GM10847 (cell line): ENCODE data around the gene RTF1.

ENCODE experiments used
- POLR2A ChIP-seq: IDR thresholded peaks from 2 replicates; pipeline ENCODE4 v1.6.1; 2011; ENCODE audit not compliant: insufficient read length; ENCODE audit errors: extremely low read depth

RTF1 gene

DNA sequence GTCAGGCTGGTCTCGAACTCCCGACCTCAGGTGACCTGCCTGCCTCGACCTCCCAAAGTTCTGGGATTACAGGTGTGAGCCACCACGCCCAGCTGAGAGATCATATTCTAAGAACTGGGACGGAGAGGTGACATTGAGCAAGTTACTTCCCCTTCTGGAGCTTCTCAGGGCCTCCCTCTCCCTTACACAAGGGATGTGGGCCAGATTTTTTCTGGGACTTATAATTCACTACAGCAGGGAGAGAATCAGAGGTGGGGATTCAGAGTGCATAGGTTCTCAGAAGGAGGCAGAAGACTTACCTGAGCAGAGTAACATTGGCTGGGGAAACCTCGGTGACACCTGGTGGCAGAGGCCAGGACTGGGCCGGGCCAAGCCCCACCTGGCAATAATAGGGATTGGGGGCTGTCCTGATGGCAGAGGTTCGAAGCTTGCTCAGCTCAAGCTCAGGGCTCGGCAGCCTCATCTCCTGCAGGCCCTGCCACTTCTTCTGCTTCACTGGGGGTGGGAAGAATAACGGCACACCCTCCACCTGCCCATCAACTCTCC, 90.0 kb downstream of the RTF1 start:
- no peak for TF ChIP-seq POLR2A

DNA sequence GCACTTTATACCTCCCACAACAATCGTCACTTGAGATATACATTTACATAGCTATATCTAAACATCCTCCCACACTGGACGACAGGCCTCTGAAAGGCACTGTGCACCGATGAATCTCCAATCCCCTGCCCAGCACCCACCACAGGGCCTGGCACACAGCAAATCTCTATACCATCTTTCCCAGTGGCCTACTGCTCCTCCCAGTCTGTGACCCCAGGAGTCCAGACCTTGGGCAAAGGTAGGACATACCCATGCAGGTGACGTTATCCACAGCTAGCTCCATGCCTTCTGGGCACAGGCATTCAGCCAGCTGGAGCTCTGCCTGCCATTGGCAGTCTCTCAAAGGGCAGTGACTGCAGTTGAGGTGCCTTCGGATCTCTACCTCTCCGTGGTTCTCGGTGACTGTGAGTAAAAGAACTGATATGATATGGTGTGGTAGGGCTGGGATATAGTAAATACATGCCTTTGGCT, 91.0 kb downstream of the RTF1 start:
- TF ChIP-seq POLR2A: no peak

DNA sequence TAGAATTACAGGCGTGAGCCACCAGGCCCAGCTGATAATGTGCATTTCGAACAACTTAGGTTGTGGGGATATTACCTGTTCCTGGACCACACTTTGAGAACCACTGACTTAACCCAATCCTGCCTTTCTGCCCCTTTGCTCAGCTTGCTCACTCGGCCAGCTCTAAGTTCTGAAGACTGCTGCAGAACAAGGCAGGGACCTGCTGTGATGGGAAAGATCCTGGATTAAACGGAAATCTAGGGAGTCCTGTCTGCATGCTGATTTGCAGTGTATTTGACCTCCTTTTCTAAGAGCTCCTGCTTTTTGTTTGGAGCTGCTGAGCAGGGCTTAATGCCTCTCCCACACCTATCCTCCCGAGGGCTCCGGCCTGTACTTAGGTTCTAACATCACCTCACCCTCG, 93.8 kb downstream of the RTF1 start:
- no peak for TF ChIP-seq POLR2A

DNA sequence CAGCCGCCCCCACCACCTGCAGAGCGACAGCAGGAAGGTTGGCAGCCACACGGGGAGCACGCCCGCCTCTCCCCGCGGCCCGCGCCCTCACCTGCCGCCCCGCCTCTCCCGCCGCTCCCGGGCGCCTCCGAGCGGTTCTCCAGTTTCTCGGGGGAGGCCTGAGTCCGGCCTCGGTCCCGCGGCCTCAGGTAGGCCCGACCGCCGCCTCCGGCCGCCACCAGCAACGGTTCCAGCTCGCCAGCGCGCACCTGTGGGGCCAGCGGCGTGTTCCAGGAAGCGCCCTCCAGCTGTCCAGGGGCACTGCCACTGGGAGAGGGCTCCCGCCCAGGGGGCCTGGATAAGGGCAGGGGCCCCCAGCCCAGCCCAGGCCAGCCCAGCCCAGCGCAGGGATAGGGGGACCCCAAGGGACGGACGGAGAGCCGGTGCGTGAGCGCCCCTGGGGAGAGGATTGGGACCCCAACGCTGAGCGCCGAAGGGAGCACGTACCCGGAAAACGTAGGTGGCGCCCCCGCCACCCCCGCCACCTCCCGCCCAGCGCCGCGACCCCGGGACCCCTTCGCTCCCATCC, 94.5 kb downstream of the RTF1 start:
- no peak for TF ChIP-seq POLR2A

DNA sequence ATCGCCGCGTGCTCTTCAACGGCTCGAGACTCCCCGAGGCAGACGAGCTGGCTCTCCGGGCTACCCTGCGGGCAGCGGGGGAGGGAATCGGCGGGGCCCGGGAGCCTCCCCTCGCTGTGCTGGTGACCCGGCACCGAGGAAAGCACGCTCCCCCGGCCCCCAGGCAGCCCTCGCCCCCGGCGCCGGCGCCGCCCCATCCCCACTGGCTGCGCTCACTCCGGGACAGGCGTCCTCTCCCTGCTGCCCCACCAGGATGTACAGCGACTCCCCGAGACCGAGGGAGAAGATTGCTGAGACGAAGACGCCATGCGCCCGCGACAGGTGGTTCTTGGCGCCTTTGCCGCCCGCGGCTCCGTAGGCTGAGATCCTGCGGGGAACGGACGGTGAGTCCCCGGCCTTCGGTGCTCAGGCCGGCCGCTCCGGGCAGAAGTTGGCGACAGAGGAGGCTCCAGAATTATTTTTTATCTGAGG, 95.0 kb downstream of the RTF1 start:
- no peak for TF ChIP-seq POLR2A

DNA sequence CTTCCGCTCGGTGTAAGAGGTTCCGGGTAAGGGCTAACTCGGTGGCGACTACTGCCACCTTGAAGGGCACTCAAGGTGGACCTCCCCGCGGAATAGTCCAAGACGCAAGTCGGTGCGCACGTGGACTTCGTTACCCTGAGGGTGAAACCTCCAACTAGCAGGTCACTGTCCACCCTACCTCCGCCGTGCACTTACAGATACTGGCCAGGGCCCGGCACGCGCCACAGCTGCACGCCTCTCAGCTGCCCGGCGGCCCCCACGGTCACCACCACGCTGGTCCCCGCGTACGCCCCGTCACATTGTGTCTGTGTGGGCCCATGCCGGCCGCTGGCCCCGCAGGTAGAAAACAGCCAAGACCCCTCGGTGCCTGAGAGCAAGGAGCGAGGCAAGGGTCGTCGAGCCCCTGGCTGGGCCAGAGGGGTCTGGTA, 95.6 kb downstream of the RTF1 start:
- no peak for TF ChIP-seq POLR2A

DNA sequence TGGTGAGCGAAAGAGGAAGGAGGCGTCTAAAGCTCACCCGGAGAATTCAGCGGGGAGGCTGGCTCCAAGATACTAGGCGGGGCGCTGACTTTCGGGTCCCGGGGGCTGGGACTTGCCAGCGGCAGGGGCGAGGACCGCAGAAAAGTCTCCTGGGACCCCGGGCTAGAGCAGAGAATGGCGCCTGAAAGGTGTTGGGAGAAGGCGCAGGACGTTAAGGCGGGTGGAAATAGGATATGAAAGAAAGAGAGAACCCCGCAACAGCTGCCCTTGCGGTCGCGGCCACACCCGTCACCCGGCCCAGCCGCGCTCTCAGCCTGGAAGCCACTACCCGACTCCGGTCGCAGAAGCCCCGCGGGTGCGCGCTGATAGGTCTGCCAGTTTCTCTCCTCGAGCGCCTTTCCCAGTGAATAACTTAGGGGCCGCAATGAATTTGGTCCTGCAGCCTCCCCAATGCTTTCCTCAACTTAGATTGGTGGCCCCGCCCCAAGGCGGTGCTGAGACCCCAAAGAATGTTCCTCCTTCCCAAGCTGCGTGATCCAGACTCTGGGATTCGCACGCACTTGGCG, 96.1 kb downstream of the RTF1 start:
- TF ChIP-seq POLR2A: no peak

DNA sequence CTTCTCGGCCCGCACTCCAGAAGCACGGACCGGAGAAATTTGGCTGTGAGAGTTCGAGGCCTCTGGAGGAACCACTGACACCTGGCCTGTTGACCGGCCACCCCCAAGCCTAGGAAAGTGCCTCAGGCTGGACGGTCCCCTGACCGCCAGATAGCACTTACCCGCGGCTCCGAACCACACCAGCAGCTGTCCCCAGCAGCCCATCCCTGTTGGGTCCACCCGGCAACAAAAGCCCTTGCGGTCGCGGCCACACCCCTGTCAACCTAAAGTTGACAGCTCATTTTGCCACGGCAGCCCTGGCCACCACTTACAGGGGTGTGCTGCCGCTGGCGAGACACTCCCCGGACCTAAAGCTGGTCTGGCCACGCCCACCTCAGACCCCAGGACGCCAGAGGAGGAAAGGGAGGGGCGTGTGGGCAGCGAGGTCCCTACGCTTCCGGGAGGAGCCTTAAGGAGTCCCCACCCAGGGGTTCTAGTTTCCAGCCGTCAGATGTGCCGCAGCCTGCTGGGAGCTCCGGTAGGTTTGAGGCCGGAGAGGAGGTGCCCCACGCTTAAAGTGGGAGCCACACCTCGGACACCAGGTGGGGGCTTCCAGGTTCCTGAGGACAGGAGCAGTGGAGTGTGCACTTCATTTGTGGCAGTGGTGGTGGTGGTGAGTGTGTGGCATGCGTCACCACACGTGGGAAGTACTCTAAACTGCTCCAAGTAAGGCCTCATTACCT, 96.8 kb downstream of the RTF1 start, which contains the start of gene LTK:
LTK (minus strand) TSS at position 322 of the 722 bp plus-strand sequence; CDS start at position 204, 118 bp downstream.
- no peak for TF ChIP-seq POLR2A

DNA sequence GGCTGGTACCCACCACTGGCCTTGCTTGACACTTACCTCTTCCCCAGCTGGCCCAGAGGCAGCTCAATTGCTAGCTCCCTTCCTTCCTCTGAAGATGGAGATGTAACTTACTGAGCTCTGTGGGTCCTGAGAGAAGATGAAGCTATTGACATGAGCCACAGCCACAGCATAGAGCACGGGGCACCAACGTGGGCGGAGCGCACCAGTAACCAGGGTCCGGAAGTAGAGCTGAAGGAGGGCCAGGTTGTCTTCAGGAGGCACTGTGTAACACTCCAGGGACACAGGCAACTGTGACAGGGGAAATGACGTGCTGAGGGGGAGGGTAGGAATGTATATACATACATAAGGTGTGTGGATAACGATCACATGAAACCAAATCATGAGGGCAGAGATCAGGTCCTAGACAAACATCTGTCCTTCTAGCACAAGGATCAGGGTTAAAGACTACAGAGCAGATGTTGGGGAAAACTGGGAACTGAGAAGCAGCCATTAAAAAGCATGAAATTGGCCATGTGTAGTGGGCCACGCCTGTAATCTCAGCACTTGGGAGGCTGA, 101.1 kb downstream of the RTF1 start:
- TF ChIP-seq POLR2A: no peak

DNA sequence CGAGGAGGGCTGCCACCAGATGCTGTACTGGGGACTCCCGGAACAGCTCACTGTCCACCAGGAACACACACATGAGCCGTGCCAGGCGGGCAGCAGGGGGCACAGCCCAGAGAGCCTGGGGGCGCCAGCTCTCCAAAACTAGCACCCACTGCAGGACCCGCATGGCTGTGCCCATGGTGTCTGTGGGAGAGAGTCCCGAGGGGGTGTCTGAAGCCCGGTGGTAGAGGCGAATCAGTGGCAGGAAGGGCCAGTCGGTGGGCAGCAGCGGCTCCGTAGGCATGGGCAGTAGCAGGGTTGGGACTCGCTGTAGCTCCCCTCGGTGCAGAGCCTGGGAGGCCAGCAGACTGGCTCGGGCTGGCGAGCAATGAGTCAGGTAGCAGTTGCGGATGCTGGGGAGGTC, 103.7 kb downstream of the RTF1 start:
- no peak for TF ChIP-seq POLR2A

DNA sequence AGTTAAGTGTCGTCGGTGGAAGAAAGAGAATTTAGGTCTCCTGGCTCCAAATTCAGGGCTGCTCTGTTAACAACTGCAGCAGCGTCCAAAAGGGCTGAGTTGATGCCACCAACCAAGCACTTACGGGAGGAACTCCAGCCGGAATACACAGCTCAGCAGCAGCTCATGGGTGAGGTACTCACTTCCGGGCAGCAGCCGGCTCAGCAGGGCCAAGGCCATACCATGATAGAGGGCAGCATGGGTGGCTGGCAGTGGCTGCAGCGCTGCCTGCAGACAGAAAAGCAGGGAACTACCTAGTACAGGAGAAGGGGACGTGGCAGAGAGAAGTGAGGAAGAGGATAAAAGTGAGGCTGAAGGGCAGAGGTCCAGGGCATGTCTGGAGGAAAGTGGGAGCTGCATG, 104.7 kb downstream of the RTF1 start:
- no peak for TF ChIP-seq POLR2A

DNA sequence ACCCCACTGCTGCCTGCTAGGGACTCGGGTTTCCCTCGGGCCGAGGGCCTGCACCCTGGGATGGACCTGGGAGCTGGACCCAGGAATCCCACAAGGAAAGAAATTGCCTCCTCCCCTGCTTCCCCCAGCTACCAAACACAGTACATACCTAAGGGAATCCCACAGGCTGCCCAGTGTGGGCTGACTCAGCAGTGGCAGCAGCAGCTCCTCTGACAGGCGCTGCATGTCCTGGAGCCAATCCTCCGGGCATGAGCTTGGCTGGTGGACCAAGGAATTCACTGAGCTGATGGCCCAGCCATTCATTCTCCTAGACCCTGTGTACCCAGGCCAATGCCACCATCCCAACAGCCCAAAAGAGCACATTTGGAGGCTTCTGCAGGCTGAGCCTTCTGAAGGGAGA, 106.2 kb downstream of the RTF1 start:
- TF ChIP-seq POLR2A: no peak

DNA sequence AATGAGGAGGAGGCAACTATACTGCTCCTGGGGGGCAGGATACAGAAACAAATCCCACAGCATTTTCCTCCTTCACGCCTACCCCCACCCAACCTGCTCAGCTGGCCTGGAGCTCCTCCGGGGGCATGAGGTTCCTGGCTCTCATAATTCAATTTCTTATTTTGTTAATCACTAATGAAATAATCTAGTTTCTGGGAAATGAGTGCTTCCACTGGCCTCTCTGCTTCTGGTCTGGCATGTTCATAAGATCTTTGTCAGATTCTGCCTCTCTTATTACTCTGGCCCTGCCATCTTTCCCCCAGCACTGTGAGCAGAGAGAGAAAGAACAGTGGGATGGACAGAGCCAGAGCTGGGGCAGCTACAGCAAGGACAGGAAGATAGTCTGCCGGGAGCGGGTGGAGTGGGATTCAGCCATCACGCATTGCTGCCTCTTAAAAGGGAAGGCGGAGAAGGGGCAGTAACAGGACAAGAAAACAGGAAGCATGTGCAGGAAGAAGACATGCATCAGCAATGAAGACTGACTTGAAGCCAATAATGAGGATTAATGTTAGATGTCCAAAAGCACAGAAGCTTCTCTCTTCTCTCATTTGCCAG, 113.6 kb downstream of the RTF1 start:
- TF ChIP-seq POLR2A: no peak
